ENCODE measurements around the gene OTOG.
A peak's percentile ranks its signal among the peaks of the same experiment; 100 is the strongest.

OTOG gene

GRCh38 chr11:17563231-17563646 lies 16.2 kb downstream of the OTOG start:
- ATAC-seq (ENCODE audit: insufficient read depth, low read depth) (peak; percentile 56; the same call in 1 of the 3 replicates), DNase-seq (no peak)
- H4K20me1 ChIP-seq (ENCODE audit: insufficient read depth, low read length), result no peaks in the 10 kb centered on the region
- no peak overlapping the region for H3K9ac ChIP-seq (ENCODE audit: low read depth, low read length)
- no peak overlapping the region for H3K4me3 ChIP-seq (ENCODE audit: low read depth in 1 of 2, low read length in 2 of 2)
- H3K36me3 ChIP-seq (ENCODE audit: insufficient read depth, low read length), result no peaks in the 10 kb centered on the region
- no peak overlapping the region for H2AFZ ChIP-seq (ENCODE audit: low read depth, low read length)
- H3K27ac ChIP-seq (ENCODE audit: low read length), result no peak overlapping the region
- H3K79me2 ChIP-seq (ENCODE audit: insufficient read depth, low read length), result no peaks in the 10 kb centered on the region
- H3K27me3 ChIP-seq (ENCODE audit: insufficient read depth, low read length, poor library complexity), result peaks cover 2% of the 10 kb centered on the region
- H3K9me3 ChIP-seq (ENCODE audit: insufficient read depth, low read length, severe bottlenecking), result no peaks in the 10 kb centered on the region
- H3K4me1 ChIP-seq (ENCODE audit: insufficient read depth, low read length), result no peaks in the 10 kb centered on the region
- no peak overlapping the region for H3K4me2 ChIP-seq (ENCODE audit: insufficient read depth, low read length)
- TF ChIP-seq EZH2 (IDR thresholded peaks at IDR 0.05; ENCODE audit: borderline replicate concordance, low read depth, low read length, severe bottlenecking), result no peak
- TF ChIP-seq, protein P1, sequence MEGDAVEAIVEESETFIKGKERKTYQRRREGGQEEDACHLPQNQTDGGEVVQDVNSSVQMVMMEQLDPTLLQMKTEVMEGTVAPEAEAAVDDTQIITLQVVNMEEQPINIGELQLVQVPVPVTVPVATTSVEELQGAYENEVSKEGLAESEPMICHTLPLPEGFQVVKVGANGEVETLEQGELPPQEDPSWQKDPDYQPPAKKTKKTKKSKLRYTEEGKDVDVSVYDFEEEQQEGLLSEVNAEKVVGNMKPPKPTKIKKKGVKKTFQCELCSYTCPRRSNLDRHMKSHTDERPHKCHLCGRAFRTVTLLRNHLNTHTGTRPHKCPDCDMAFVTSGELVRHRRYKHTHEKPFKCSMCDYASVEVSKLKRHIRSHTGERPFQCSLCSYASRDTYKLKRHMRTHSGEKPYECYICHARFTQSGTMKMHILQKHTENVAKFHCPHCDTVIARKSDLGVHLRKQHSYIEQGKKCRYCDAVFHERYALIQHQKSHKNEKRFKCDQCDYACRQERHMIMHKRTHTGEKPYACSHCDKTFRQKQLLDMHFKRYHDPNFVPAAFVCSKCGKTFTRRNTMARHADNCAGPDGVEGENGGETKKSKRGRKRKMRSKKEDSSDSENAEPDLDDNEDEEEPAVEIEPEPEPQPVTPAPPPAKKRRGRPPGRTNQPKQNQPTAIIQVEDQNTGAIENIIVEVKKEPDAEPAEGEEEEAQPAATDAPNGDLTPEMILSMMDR (IDR thresholded peaks at IDR 0.05; ENCODE audit: borderline replicate concordance, extremely low read depth, low read length, poor library complexity, severe bottlenecking), result peak; percentile 17

- H3K9me3 ChIP-seq (ENCODE audit: insufficient read depth, low read length, severe bottlenecking), result no peaks in the 10 kb centered on the region
- H3K4me1 ChIP-seq (ENCODE audit: insufficient read depth, low read length), result no peaks in the 10 kb centered on the region
- H3K4me3 ChIP-seq (ENCODE audit: low read depth in 1 of 2, low read length in 2 of 2), result no peak overlapping the region
- no peaks in the 10 kb centered on the region for H3K36me3 ChIP-seq (ENCODE audit: insufficient read depth, low read length)
- no peak overlapping the region for H2AFZ ChIP-seq (ENCODE audit: low read depth, low read length)
- no peak overlapping the region for H3K4me2 ChIP-seq (ENCODE audit: insufficient read depth, low read length)
- DNase-seq (no peak), ATAC-seq (ENCODE audit: insufficient read depth, low read depth) (no peak)
- peaks cover 2% of the 10 kb centered on the region for H3K27me3 ChIP-seq (ENCODE audit: insufficient read depth, low read length, poor library complexity)
- H3K27ac ChIP-seq (ENCODE audit: low read length), result no peak overlapping the region
- H4K20me1 ChIP-seq (ENCODE audit: insufficient read depth, low read length), result no peaks in the 10 kb centered on the region
- H3K79me2 ChIP-seq (ENCODE audit: insufficient read depth, low read length), result no peaks in the 10 kb centered on the region
- no peak for TF ChIP-seq EZH2 (IDR thresholded peaks at IDR 0.05; ENCODE audit: borderline replicate concordance, low read depth, low read length, severe bottlenecking)
- TF ChIP-seq, protein P1 (IDR thresholded peaks at IDR 0.05; ENCODE audit: borderline replicate concordance, extremely low read depth, low read length, poor library complexity, severe bottlenecking), result no peak
- H3K9ac ChIP-seq (ENCODE audit: low read depth, low read length), result no peak overlapping the region
Measured at GRCh38 chr11:17563961-17564686, 17.1 kb downstream of the OTOG start.

GRCh38 chr11:17564687-17565042 lies 17.6 kb downstream of the OTOG start:
- Histone ChIP-seq H3K27ac (ENCODE audit: low read length) (no peak overlapping the region), H3K36me3 (ENCODE audit: insufficient read depth, low read length) (no peaks in the 10 kb centered on the region), H3K4me1 (ENCODE audit: insufficient read depth, low read length) (no peaks in the 10 kb centered on the region), H3K9ac (ENCODE audit: low read depth, low read length) (no peak overlapping the region), H3K4me3 (ENCODE audit: low read depth in 1 of 2, low read length in 2 of 2) (no peak overlapping the region), H4K20me1 (ENCODE audit: insufficient read depth, low read length) (no peaks in the 10 kb centered on the region), H3K4me2 (ENCODE audit: insufficient read depth, low read length) (no peak overlapping the region), H3K9me3 (ENCODE audit: insufficient read depth, low read length, severe bottlenecking) (no peaks in the 10 kb centered on the region), H2AFZ (ENCODE audit: low read depth, low read length) (no peak overlapping the region), H3K79me2 (ENCODE audit: insufficient read depth, low read length) (no peaks in the 10 kb centered on the region), H3K27me3 (ENCODE audit: insufficient read depth, low read length, poor library complexity) (peaks cover 2% of the 10 kb centered on the region)
- DNase-seq, result peak; percentile 16
- TF ChIP-seq, protein P1 (IDR thresholded peaks at IDR 0.05; ENCODE audit: borderline replicate concordance, extremely low read depth, low read length, poor library complexity, severe bottlenecking), result peak; percentile 58
- TF ChIP-seq EZH2 (IDR thresholded peaks at IDR 0.05; ENCODE audit: borderline replicate concordance, low read depth, low read length, severe bottlenecking), result no peak
- ATAC-seq (ENCODE audit: insufficient read depth, low read depth), result peak; percentile 40; the same call in 1 of the 3 replicates
